ENCODE results near the gene ATG4D.

- TF ChIP-seq, protein P1, sequence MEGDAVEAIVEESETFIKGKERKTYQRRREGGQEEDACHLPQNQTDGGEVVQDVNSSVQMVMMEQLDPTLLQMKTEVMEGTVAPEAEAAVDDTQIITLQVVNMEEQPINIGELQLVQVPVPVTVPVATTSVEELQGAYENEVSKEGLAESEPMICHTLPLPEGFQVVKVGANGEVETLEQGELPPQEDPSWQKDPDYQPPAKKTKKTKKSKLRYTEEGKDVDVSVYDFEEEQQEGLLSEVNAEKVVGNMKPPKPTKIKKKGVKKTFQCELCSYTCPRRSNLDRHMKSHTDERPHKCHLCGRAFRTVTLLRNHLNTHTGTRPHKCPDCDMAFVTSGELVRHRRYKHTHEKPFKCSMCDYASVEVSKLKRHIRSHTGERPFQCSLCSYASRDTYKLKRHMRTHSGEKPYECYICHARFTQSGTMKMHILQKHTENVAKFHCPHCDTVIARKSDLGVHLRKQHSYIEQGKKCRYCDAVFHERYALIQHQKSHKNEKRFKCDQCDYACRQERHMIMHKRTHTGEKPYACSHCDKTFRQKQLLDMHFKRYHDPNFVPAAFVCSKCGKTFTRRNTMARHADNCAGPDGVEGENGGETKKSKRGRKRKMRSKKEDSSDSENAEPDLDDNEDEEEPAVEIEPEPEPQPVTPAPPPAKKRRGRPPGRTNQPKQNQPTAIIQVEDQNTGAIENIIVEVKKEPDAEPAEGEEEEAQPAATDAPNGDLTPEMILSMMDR (conservative IDR thresholded peaks at IDR 0.05; ENCODE audit: low read length) = peak; percentile 52
- TF ChIP-seq EZH2phosphoT487 (IDR thresholded peaks at IDR 0.05; ENCODE audit: borderline replicate concordance, low read depth, low read length) = no peak
These were observed 22.1 kb downstream of the ATG4D start, which contains the start of gene KRI1 for GRCh38 chr19:10565567-10566407.

Measured in OCI-LY7 (cell line).